ENCODE measurements around the gene EMC1.

EMC1 gene

DNA sequence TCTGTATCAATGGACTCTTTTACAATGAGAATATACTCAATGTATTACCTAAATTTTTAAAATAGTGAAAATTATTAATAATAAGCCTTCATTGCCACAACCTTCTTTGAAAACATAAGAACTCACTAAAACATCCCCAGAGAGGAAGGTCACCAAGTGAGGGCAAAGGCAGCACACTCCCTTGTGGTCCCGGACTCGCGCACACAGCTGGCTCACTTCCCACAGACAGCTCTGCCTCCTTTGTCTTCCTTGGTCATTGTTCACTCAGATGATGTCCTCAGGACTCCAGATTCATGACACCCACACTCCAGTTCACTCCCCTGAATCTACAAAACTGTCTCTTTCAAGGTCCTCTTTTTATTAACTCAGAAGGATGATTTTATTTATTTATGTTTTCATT, 22.1 kb downstream of the EMC1 start:
- Histone ChIP-seq H3K27me3 (ENCODE audit: insufficient read depth, poor library complexity, severe bottlenecking) (no peaks in the 10 kb centered on the region), H3K4me3 (replicated peaks; ENCODE audit: insufficient read depth, low read length) (no peak overlapping the region), H3K27ac (replicated peaks) (no peak overlapping the region)
- DNase-seq (ENCODE audit: low read depth in 1 of 2, low spot score in 1 of 2): no peak
- TF ChIP-seq POLR2AphosphoS5 (IDR thresholded peaks at IDR 0.05; ENCODE audit: low read depth): no peak
- TF ChIP-seq, protein P1, sequence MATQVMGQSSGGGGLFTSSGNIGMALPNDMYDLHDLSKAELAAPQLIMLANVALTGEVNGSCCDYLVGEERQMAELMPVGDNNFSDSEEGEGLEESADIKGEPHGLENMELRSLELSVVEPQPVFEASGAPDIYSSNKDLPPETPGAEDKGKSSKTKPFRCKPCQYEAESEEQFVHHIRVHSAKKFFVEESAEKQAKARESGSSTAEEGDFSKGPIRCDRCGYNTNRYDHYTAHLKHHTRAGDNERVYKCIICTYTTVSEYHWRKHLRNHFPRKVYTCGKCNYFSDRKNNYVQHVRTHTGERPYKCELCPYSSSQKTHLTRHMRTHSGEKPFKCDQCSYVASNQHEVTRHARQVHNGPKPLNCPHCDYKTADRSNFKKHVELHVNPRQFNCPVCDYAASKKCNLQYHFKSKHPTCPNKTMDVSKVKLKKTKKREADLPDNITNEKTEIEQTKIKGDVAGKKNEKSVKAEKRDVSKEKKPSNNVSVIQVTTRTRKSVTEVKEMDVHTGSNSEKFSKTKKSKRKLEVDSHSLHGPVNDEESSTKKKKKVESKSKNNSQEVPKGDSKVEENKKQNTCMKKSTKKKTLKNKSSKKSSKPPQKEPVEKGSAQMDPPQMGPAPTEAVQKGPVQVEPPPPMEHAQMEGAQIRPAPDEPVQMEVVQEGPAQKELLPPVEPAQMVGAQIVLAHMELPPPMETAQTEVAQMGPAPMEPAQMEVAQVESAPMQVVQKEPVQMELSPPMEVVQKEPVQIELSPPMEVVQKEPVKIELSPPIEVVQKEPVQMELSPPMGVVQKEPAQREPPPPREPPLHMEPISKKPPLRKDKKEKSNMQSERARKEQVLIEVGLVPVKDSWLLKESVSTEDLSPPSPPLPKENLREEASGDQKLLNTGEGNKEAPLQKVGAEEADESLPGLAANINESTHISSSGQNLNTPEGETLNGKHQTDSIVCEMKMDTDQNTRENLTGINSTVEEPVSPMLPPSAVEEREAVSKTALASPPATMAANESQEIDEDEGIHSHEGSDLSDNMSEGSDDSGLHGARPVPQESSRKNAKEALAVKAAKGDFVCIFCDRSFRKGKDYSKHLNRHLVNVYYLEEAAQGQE (IDR thresholded peaks at IDR 0.05; ENCODE audit: insufficient replicate concordance, low read depth): no peak
- TF ChIP-seq SPI1 (IDR thresholded peaks at IDR 0.05; ENCODE audit: borderline replicate concordance, low read depth): no peak
- TF ChIP-seq, protein P2, sequence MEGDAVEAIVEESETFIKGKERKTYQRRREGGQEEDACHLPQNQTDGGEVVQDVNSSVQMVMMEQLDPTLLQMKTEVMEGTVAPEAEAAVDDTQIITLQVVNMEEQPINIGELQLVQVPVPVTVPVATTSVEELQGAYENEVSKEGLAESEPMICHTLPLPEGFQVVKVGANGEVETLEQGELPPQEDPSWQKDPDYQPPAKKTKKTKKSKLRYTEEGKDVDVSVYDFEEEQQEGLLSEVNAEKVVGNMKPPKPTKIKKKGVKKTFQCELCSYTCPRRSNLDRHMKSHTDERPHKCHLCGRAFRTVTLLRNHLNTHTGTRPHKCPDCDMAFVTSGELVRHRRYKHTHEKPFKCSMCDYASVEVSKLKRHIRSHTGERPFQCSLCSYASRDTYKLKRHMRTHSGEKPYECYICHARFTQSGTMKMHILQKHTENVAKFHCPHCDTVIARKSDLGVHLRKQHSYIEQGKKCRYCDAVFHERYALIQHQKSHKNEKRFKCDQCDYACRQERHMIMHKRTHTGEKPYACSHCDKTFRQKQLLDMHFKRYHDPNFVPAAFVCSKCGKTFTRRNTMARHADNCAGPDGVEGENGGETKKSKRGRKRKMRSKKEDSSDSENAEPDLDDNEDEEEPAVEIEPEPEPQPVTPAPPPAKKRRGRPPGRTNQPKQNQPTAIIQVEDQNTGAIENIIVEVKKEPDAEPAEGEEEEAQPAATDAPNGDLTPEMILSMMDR (IDR thresholded peaks at IDR 0.05; ENCODE audit: insufficient read depth, low read length): no peak
- TF ChIP-seq GABPA (IDR thresholded peaks at IDR 0.05; ENCODE audit: low read depth): no peak

DNA sequence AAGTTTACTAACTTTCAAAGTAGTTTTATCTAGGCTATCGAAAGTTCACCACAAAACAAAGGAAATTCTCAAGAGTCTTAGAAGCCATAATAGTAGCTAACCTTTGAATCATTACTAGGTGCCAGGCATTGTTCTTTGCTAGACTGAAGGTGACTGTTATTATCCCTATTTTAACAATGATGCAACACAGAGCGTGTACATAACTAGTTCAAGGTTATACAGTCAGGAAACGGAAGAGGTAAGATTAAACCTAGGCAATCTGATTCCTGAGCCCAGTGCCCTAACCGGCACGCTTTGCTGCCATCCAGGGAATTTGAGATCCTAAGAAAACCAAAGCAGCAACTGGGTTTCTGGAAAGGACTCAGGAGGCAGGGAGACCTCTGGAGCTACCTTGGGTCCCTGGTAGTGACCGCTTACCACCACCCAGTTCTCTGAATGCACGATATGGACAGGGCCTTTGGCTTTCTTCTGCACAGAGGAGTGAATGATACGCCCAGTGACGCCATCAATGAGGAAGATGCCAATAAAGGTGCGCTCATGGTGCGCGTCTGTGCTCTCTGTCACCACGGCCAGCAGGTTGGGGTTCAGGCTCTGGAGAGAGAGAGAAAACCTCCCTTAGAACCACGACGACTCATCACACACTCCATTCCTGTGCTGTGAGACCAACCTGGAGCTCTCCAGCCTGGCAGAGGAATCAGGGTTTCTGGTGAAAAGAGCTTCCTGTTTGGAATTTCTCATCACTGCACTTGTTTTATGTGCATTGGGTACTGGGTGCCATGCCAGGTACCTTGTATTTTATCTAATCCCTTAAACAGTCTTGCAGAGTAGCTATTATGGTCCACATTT, 28.1 kb downstream of the EMC1 start:
- Histone ChIP-seq H3K27ac (replicated peaks) (no peak overlapping the region), H3K4me3 (replicated peaks; ENCODE audit: insufficient read depth, low read length) (no peak overlapping the region), H3K27me3 (ENCODE audit: insufficient read depth, poor library complexity, severe bottlenecking) (no peaks in the 10 kb centered on the region)
- no peak for DNase-seq (ENCODE audit: low read depth in 1 of 2, low spot score in 1 of 2)
- TF ChIP-seq POLR2AphosphoS5 (IDR thresholded peaks at IDR 0.05; ENCODE audit: low read depth) (no peak), SPI1 (IDR thresholded peaks at IDR 0.05; ENCODE audit: borderline replicate concordance, low read depth) (no peak), GABPA (IDR thresholded peaks at IDR 0.05; ENCODE audit: low read depth) (no peak)
- TF ChIP-seq, protein P2 (IDR thresholded peaks at IDR 0.05; ENCODE audit: insufficient read depth, low read length): no peak
- TF ChIP-seq, protein P1 (IDR thresholded peaks at IDR 0.05; ENCODE audit: insufficient replicate concordance, low read depth): no peak

DNA sequence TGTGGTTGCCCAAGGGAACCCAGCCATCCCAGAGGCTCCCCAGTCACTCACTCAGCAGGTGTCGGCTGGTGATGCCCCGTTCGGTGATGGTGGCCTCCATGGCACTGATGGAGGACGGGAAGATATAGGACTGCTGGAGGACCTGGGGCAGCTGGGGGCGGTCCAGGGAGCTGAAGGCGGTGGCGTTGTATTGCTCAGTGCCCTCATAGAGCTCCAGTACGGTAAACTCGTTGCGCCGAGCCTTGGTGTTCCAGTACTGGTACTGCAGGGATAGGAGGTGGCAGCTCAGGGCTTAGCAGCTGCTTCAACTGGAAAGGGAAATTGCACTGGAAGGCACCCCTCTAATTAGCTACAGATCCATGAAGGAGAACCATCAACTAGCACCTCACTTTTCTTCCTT, 28.8 kb downstream of the EMC1 start:
- Histone ChIP-seq H3K4me3 (replicated peaks; ENCODE audit: insufficient read depth, low read length) (no peak overlapping the region), H3K27ac (replicated peaks) (no peak overlapping the region)
- no peak for TF ChIP-seq GABPA (IDR thresholded peaks at IDR 0.05; ENCODE audit: low read depth)
- TF ChIP-seq, protein P1 (IDR thresholded peaks at IDR 0.05; ENCODE audit: insufficient replicate concordance, low read depth): no peak

More for the DNA sequence above, 28.8 kb downstream of the EMC1 start:
- no peaks in the 10 kb centered on the region for H3K27me3 ChIP-seq (ENCODE audit: insufficient read depth, poor library complexity, severe bottlenecking)
- DNase-seq (ENCODE audit: low read depth in 1 of 2, low spot score in 1 of 2): no peak

All from HL-60 (cell line).